IMR-90 (cell line): ENCODE data around the gene RIMBP3C. TPM values are rescaled to one million over a fixed set of nuclear protein-coding genes. Genes with fewer than 3 reads are reported as not detected.

Experiments used
- ATAC-seq: fragments of 200-7000 bp; cut with Tn5 transposase; 2 replicates; pipeline ENCODE4 v1.9.1; 2020; ENCODE audit warnings: low read depth, mild to moderate bottlenecking, moderate library complexity
- BruUV-seq: library from RNA; stranded (reverse); fragments of 400-500 nt; replicated peaks from 2 replicates; lab custom pipeline; 2021; lab: Mats Ljungman, UMichigan
- CTCF ChIA-PET: fragments of 300-600 bp; formaldehyde crosslinking; extraction: SDS; loops from one replicate; lab custom pipeline; 2021; ENCODE audit warnings: antibody characterized with exemption; lab: Yijun Ruan, JAX
- POLR2A ChIA-PET: fragments of 300-600 bp; sonication (Branson Sonifier 250); formaldehyde crosslinking; loops from one replicate; lab custom pipeline; 2022; ENCODE audit warnings: antibody characterized with exemption; ENCODE audit not compliant: unreplicated experiment; lab: Charles Lee
- DNase-seq: peaks from one replicate; pipeline ENCODE4 v3.0.0; 2013
- H2AFZ ChIP-seq: replicated peaks from 2 replicates; pipeline ENCODE3; 2013; ENCODE audit warnings: low read length, mild to moderate bottlenecking; ENCODE audit not compliant: poor library complexity
- H2AK5ac ChIP-seq: 2 replicates; pipeline ENCODE4 v1.6.1; 2013; ENCODE audit warnings: low read depth, low read length, inconsistent platforms
- H2AK9ac ChIP-seq: replicated peaks from 2 replicates; pipeline ENCODE3; 2013; ENCODE audit warnings: mild to moderate bottlenecking, low read depth, low read length, moderate library complexity; ENCODE audit not compliant: poor library complexity
- H2BK120ac ChIP-seq: 2 replicates; pipeline ENCODE4 v1.6.1; 2013; ENCODE audit warnings: low read depth, low read length, inconsistent platforms
- H2BK15ac ChIP-seq: 3 replicates; pipeline ENCODE4 v1.6.1; 2013; ENCODE audit warnings: low read depth, low read length, inconsistent platforms
- H2BK20ac ChIP-seq: 2 replicates; pipeline ENCODE4 v1.6.1; 2013; ENCODE audit warnings: low read depth, mild to moderate bottlenecking, inconsistent platforms, low read length, moderate library complexity
- H2BK5ac ChIP-seq: 2 replicates; pipeline ENCODE4 v1.6.1; 2013; ENCODE audit warnings: mild to moderate bottlenecking, low read depth, low read length, inconsistent platforms; ENCODE audit not compliant: poor library complexity, severe bottlenecking
- H3K14ac ChIP-seq: replicated peaks from 2 replicates; pipeline ENCODE4 v1.6.1; 2013; ENCODE audit warnings: low read depth, low read length, inconsistent platforms
- H3K18ac ChIP-seq: 2 replicates; pipeline ENCODE4 v1.6.1; 2013; ENCODE audit warnings: low read depth, low read length, control low read depth
- H3K23ac ChIP-seq: 2 replicates; pipeline ENCODE4 v1.6.1; 2013; ENCODE audit warnings: low read depth, low read length, inconsistent platforms
- H3K27ac ChIP-seq: 2 replicates; pipeline ENCODE4 v1.5.1; 2013; ENCODE audit warnings: mild to moderate bottlenecking, control low read depth, low read length; ENCODE audit not compliant: insufficient read depth
- H3K27me3 ChIP-seq: 2 replicates; pipeline ENCODE4 v1.6.1; 2013; ENCODE audit warnings: low read length; ENCODE audit not compliant: control insufficient read depth, insufficient read depth
- H3K36me3 ChIP-seq: 2 replicates; pipeline ENCODE4 v1.6.1; 2013; ENCODE audit warnings: low read length, mixed read lengths; ENCODE audit not compliant: control insufficient read depth, insufficient read depth
- H3K4ac ChIP-seq: 2 replicates; pipeline ENCODE4 v1.6.1; 2013; ENCODE audit warnings: low read depth, low read length, inconsistent platforms
- H3K4me1 ChIP-seq: 2 replicates; pipeline ENCODE4 v1.6.1; 2013; ENCODE audit warnings: low read length, mixed read lengths; ENCODE audit not compliant: control insufficient read depth, insufficient read depth
- H3K4me2 ChIP-seq: 2 replicates; pipeline ENCODE4 v1.6.1; 2013; ENCODE audit warnings: low read depth, mild to moderate bottlenecking, control low read depth, low read length, moderate library complexity
- H3K4me3 ChIP-seq: 2 replicates; pipeline ENCODE4 v1.5.1; 2013; ENCODE audit warnings: low read depth, mild to moderate bottlenecking, control low read depth, low read length, moderate library complexity; ENCODE audit not compliant: insufficient read depth
- H3K56ac ChIP-seq: 2 replicates; pipeline ENCODE4 v1.6.1; 2013; ENCODE audit warnings: low read length, inconsistent platforms; ENCODE audit not compliant: insufficient read depth; ENCODE audit errors: extremely low read depth
- H3K79me1 ChIP-seq, 2 experiments: 2 replicates each; pipeline ENCODE4 v1.6.1; 2013; ENCODE audit warnings: low read length in 2 of 2, inconsistent platforms in 1 of 2, low read depth in 1 of 2
- H3K9ac ChIP-seq: 2 replicates; pipeline ENCODE4 v1.6.1; 2013; ENCODE audit warnings: low read depth, low read length, control low read depth
- H3K9me1 ChIP-seq: 2 replicates; pipeline ENCODE4 v1.6.1; 2013; ENCODE audit warnings: low read length, inconsistent platforms; ENCODE audit not compliant: insufficient read depth
- H3K9me3 ChIP-seq: 2 replicates; pipeline ENCODE4 v1.6.1; 2013; ENCODE audit warnings: low read length; ENCODE audit not compliant: control insufficient read depth, insufficient read depth
- H4K20me1 ChIP-seq: 2 replicates; pipeline ENCODE4 v1.6.1; 2013; ENCODE audit warnings: low read length, inconsistent platforms; ENCODE audit not compliant: insufficient read depth
- H4K5ac ChIP-seq: 2 replicates; pipeline ENCODE4 v1.6.1; 2013; ENCODE audit warnings: mild to moderate bottlenecking, low read depth, low read length, control low read depth
- H4K8ac ChIP-seq, 2 experiments: 2 replicates each; pipeline ENCODE4 v1.6.1; 2013; ENCODE audit warnings: low read depth in 2 of 2, low read length in 2 of 2, control low read depth in 1 of 2, inconsistent platforms in 1 of 2
- H4K91ac ChIP-seq: 2 replicates; pipeline ENCODE4 v1.6.1; 2013; ENCODE audit warnings: low read depth, low read length, inconsistent platforms; ENCODE audit not compliant: insufficient read depth
- BHLHE40 ChIP-seq: fragments of 150-350 bp; IDR thresholded peaks from 2 replicates; pipeline ENCODE4 v1.6.1; 2016; ENCODE audit warnings: mild to moderate bottlenecking, low read depth, low read length
- CHD1 ChIP-seq: IDR thresholded peaks from 2 replicates; pipeline ENCODE4 v1.6.1; 2012; ENCODE audit warnings: low read depth, low read length, improper control_type of control experiment
- FOS ChIP-seq: fragments of 150-350 bp; IDR thresholded peaks from 2 replicates; pipeline ENCODE4 v1.6.1; 2016; ENCODE audit warnings: low read depth, low read length
- NFE2L2 ChIP-seq: fragments of 150-350 bp; IDR thresholded peaks from 2 replicates; pipeline ENCODE4 v1.6.1; 2016; ENCODE audit warnings: low read depth, mild to moderate bottlenecking, low read length
- WGBS, 2 experiments: methylation state at CpG; one replicate each; pipeline versions ENCODE4 v1.1.5 to v1.1.7; 2013; ENCODE audit warnings: missing lambda C conversion rate in 2 of 2; ENCODE audit not compliant: insufficient read length in 1 of 2; ENCODE audit errors: extremely low coverage in 2 of 2; 5-methylcytosine and 5-hydroxymethylcytosine counted together
- dilution Hi-C: fragments of 300-500 bp; cut with HindIII; formaldehyde crosslinking; loops from one replicate; pipeline ENCODE4 v1.14.3; 2018; ENCODE audit warnings: low sequenced_read_pairs; ENCODE audit not compliant: unreplicated experiment
- in situ Hi-C: fragments of 300-500 bp; cut with MboI; formaldehyde crosslinking; loops from 3 replicates; pipeline ENCODE4 v1.14.3; 2019; ENCODE audit warnings: low sequenced_read_pairs, inconsistent platforms, mixed read lengths
- intact Hi-C: fragments of 100-400 bp; cut with micrococcal nuclease; formaldehyde crosslinking; loops from 2 replicates; pipeline ENCODE4 v1.10.0; 2022
- polyA plus RNA-seq, 3 experiments: library from polyadenylated mRNA; depleted of rRNA; stranded (reverse); fragments of >200 nt; gene quantifications; 2 replicates each; pipeline ENCODE4 v1.2.3, GENCODE V29; 2012; ENCODE audit warnings: low replicate concordance in 1 of 3
- total RNA-seq: library from RNA; depleted of rRNA; stranded (reverse); fragments of >200 nt; gene quantifications from 2 replicates; pipeline ENCODE4 v1.2.3, GENCODE V29; 2012
- TF ChIP-seq, protein P1 (sequence below): conservative IDR thresholded peaks from 2 replicates; pipeline ENCODE4 v1.5.1; 2012; ENCODE audit warnings: mild to moderate bottlenecking, low read depth, low read length, improper control_type of control experiment

The RIMBP3C gene
- total and polyA plus RNA-seq, 2 of the 4 experiments (the other 2 are of a cell fraction), result 0.05 to 0.36 TPM

DNA sequence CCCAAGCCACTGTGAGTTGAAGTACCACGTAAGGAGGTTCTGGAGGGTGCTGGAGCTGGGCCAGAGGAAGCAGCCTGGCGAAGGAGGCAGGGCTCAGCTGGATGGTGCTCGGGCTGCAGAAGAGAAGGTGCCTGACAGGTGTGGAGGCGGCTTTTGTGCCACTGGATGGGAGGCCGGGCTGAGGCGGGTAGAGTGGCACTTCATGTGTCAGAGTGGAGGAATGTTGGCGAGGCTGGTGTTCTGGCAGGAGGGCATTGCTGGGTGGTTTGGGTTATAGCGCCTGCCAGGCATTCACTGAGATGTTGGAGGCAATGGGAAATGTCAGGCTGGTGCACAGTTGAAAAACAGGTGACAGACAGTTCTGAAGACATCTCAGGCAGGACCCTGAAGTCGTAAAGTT, 40.4 kb upstream of the RIMBP3C start:
- CTCF ChIA-PET, result no interaction called here
- DNase-seq, result no peak
- no peaks in the 10 kb centered on the region for H3K27me3 ChIP-seq
- no peak overlapping the region for H2BK5ac ChIP-seq
- H2AFZ ChIP-seq, result no peak overlapping the region
- POLR2A ChIA-PET, result no interaction called here
- H4K5ac ChIP-seq, result no peak overlapping the region
- peaks cover 22% of the 10 kb centered on the region for H3K4me1 ChIP-seq
- no TSS peak for BruUV-seq
- no peak overlapping the region for H3K27ac ChIP-seq
- no peak for ATAC-seq
- peaks cover 33% of the 10 kb centered on the region for H3K36me3 ChIP-seq
- H3K14ac ChIP-seq, result no peak overlapping the region
- no peak overlapping the region for H4K8ac ChIP-seq
- dilution Hi-C loops (no loop called here), in situ Hi-C loops (no loop called here), intact Hi-C loops (no loop called here)
- H2AK9ac ChIP-seq, result no peak overlapping the region
- TF ChIP-seq BHLHE40 (no peak), NFE2L2 (no peak), FOS (no peak), CHD1 (no peak)
- TF ChIP-seq, protein P1, sequence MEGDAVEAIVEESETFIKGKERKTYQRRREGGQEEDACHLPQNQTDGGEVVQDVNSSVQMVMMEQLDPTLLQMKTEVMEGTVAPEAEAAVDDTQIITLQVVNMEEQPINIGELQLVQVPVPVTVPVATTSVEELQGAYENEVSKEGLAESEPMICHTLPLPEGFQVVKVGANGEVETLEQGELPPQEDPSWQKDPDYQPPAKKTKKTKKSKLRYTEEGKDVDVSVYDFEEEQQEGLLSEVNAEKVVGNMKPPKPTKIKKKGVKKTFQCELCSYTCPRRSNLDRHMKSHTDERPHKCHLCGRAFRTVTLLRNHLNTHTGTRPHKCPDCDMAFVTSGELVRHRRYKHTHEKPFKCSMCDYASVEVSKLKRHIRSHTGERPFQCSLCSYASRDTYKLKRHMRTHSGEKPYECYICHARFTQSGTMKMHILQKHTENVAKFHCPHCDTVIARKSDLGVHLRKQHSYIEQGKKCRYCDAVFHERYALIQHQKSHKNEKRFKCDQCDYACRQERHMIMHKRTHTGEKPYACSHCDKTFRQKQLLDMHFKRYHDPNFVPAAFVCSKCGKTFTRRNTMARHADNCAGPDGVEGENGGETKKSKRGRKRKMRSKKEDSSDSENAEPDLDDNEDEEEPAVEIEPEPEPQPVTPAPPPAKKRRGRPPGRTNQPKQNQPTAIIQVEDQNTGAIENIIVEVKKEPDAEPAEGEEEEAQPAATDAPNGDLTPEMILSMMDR, result no peak
- H3K9me1 ChIP-seq, result peaks cover 40% of the 10 kb centered on the region
- no peak overlapping the region for H2BK15ac ChIP-seq
- H3K4me3 ChIP-seq, result no peak overlapping the region
- no peak overlapping the region for H2BK120ac ChIP-seq
- no peak overlapping the region for H3K4me2 ChIP-seq
- WGBS, 2 experiments, result 92% methylated on average over 4 of the region's 9 CpGs; no CpG with 5 or more reads in 1 of the 2 experiments
- peaks cover 14 to 77% of the 10 kb centered on the region in 2 experiments; a peak in 3 of 4 replicates for H3K79me1 ChIP-seq
- no peaks in the 10 kb centered on the region for H3K9me3 ChIP-seq
- no peak overlapping the region for H2BK20ac ChIP-seq
- no peak overlapping the region for H4K91ac ChIP-seq
- no peak overlapping the region for H3K18ac ChIP-seq
- H2AK5ac ChIP-seq, result no peak overlapping the region
- H3K23ac ChIP-seq, result no peak overlapping the region
- H3K4ac ChIP-seq, result no peak overlapping the region
- no peak overlapping the region for H3K56ac ChIP-seq
- H3K9ac ChIP-seq, result no peak overlapping the region
- peaks cover 96% of the 10 kb centered on the region for H4K20me1 ChIP-seq
